Breast epithelium (tissue), 4 donors: ENCODE results near the gene TRMT44. TPM values are rescaled to one million over a fixed set of nuclear protein-coding genes. Genes with fewer than 3 reads are reported as not detected.
A peak's percentile ranks its signal among the peaks of the same experiment; 100 is the strongest.
"Not testable (repeated sequence)": the region's sequence is repeated elsewhere in the genome, so short reads cannot be mapped to it uniquely, and the experiment has no call there.

ENCODE experiments used
- DNase-seq, 2 donors: peaks; one replicate each; pipeline ENCODE4 v3.0.0-alpha.2; 2019; ENCODE audit warnings: low spot score in 2 of 2
- H3K27ac ChIP-seq, 2 donors: fragments of 200-600 bp; sonication (generic) in 1 of 2; one replicate each; pipeline ENCODE4 v1.5.1; 2016 to 2019; ENCODE audit warnings: mild to moderate bottlenecking in 1 of 2
- H3K27me3 ChIP-seq, 2 donors: fragments of 200-600 bp; sonication (generic) in 1 of 2; one replicate each; pipeline versions ENCODE4 v1.5.1 to v1.6.0; 2017 to 2019; ENCODE audit warnings: control low read depth in 1 of 2, mild to moderate bottlenecking in 1 of 2
- H3K36me3 ChIP-seq: fragments of 200-600 bp; one replicate; pipeline ENCODE4 v1.5.1; 2019
- H3K4me1 ChIP-seq, 2 donors: fragments of 200-600 bp; sonication (generic); one replicate each; pipeline ENCODE4 v1.5.1; 2016 to 2019; ENCODE audit warnings: control low read depth in 1 of 2
- H3K4me3 ChIP-seq, 3 donors: fragments of 200-600 bp; sonication (generic); 1 replicate in 2 of 3; 2 replicates in 1 of 3; pipeline ENCODE4 v1.5.1; 2016 to 2019; ENCODE audit warnings: mild to moderate bottlenecking in 3 of 3, moderate library complexity in 2 of 3
- H3K9me3 ChIP-seq, 2 donors: fragments of 200-600 bp; sonication (generic) in 1 of 2; one replicate each; pipeline ENCODE4 v1.5.1; 2016 to 2019; ENCODE audit warnings: control low read depth in 1 of 2
- POLR2A ChIP-seq: fragments of 450-650 bp; IDR thresholded peaks from one replicate; pipeline ENCODE4 v1.6.1; 2016; ENCODE audit warnings: antibody characterized with exemption, mild to moderate bottlenecking, moderate library complexity
- POLR2AphosphoS5 ChIP-seq, 3 donors: sonication (generic); formaldehyde crosslinking; IDR thresholded peaks; one replicate each; pipeline ENCODE4 v1.6.1; 2017; ENCODE audit warnings: antibody characterized with exemption in 3 of 3
- intact Hi-C: fragments of 100-400 bp; cut with DNase I; formaldehyde crosslinking; loops from one replicate; pipeline ENCODE4 v1.15.1; 2023; ENCODE audit warnings: low total_unique reads
- total RNA-seq, 3 donors: library from RNA; depleted of rRNA; stranded (reverse); fragments of >200 nt; gene quantifications; one replicate each; pipeline ENCODE4 v1.1.0, GENCODE V29; 2016
- TF ChIP-seq, protein P1 (sequence below), 3 donors: fragments of 450-650 bp; IDR thresholded peaks; one replicate each; pipeline ENCODE4 v1.5.1; 2016 to 2017; ENCODE audit warnings: antibody characterized with exemption in 3 of 3, mild to moderate bottlenecking in 3 of 3, moderate library complexity in 3 of 3

Gene TRMT44
- total RNA-seq, 3 donors from 2014 or later = 24.6 to 47.7 (median 28.2) TPM

- Histone ChIP-seq H3K36me3 (no peaks in the 10 kb centered on the region), H3K4me3 (no peak overlapping the region), H3K4me1 (peaks cover 0 to 1% of the 10 kb centered on the region in 2 donors), H3K9me3 (no peaks in the 10 kb centered on the region), H3K27me3 (no peaks in the 10 kb centered on the region), H3K27ac (no peak overlapping the region)
- intact Hi-C loops = no loop called here
- TF ChIP-seq, protein P1, sequence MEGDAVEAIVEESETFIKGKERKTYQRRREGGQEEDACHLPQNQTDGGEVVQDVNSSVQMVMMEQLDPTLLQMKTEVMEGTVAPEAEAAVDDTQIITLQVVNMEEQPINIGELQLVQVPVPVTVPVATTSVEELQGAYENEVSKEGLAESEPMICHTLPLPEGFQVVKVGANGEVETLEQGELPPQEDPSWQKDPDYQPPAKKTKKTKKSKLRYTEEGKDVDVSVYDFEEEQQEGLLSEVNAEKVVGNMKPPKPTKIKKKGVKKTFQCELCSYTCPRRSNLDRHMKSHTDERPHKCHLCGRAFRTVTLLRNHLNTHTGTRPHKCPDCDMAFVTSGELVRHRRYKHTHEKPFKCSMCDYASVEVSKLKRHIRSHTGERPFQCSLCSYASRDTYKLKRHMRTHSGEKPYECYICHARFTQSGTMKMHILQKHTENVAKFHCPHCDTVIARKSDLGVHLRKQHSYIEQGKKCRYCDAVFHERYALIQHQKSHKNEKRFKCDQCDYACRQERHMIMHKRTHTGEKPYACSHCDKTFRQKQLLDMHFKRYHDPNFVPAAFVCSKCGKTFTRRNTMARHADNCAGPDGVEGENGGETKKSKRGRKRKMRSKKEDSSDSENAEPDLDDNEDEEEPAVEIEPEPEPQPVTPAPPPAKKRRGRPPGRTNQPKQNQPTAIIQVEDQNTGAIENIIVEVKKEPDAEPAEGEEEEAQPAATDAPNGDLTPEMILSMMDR (IDR thresholded peaks at IDR 0.05) = no peak
- TF ChIP-seq POLR2AphosphoS5 (IDR thresholded peaks at IDR 0.05) = no peak
- TF ChIP-seq POLR2A = no peak
- no peak for DNase-seq
These were observed 36.6 kb downstream of the TRMT44 start for GRCh38 chr4:8477095-8477635.

DNA sequence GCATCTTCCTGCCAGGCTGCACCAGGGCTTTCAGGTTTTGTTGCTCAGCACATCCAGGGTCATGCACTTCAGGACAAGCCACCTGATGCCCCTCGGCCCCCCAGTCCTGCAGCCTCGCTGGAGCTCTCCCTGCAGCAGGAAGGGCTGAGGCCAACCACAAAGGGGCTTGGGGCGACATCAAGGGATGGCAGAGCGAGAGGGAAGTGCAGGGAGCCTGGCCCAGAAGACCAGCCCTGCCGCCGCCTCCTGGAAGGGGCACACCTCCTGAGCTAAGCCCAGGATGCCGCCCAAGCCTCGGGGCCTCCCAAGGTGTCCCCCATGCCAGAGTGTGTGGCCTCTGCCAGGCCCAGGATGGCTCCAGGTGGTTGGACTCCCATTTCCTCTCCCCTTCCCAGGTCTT is 37.1 kb downstream of the TRMT44 start:
- no peak for TF ChIP-seq POLR2AphosphoS5 (IDR thresholded peaks at IDR 0.05)
- TF ChIP-seq POLR2A = no peak
- TF ChIP-seq, protein P1 (IDR thresholded peaks at IDR 0.05) = no peak
- Histone ChIP-seq H3K36me3 (no peaks in the 10 kb centered on the region), H3K9me3 (no peaks in the 10 kb centered on the region), H3K27ac (no peak overlapping the region), H3K4me1 (no peaks in the 10 kb centered on the region), H3K27me3 (no peaks in the 10 kb centered on the region), H3K4me3 (no peak overlapping the region)
- DNase-seq = no peak
- intact Hi-C loops = no loop called here

- Histone ChIP-seq H3K27ac (peak overlapping the region in 1 of 2 donors; percentile 75), H3K9me3 (no peaks in the 10 kb centered on the region), H3K4me1 (no peaks in the 10 kb centered on the region), H3K4me3 (no peak overlapping the region), H3K27me3 (no peaks in the 10 kb centered on the region), H3K36me3 (no peaks in the 10 kb centered on the region)
- intact Hi-C loops = no loop called here
- TF ChIP-seq, protein P1 (IDR thresholded peaks at IDR 0.05) = no peak
- TF ChIP-seq POLR2AphosphoS5 (IDR thresholded peaks at IDR 0.05) = no peak
- no peak for TF ChIP-seq POLR2A
- no peak for DNase-seq
These were observed 37.8 kb downstream of the TRMT44 start for GRCh38 chr4:8478371-8478770.

GRCh38 chr4:8478801-8479744 is 38.5 kb downstream of the TRMT44 start:
- Histone ChIP-seq H3K36me3 (no peaks in the 10 kb centered on the region), H3K27me3 (no peaks in the 10 kb centered on the region), H3K27ac (peak overlapping the region in 1 of 2 donors; percentile 75), H3K4me1 (no peaks in the 10 kb centered on the region), H3K9me3 (no peaks in the 10 kb centered on the region), H3K4me3 (no peak overlapping the region)
- intact Hi-C loops = no loop called here
- DNase-seq = no peak
- TF ChIP-seq POLR2AphosphoS5 (IDR thresholded peaks at IDR 0.05) (no peak), POLR2A (no peak)
- TF ChIP-seq, protein P1 (IDR thresholded peaks at IDR 0.05) = no peak

GRCh38 chr4:8480221-8480620 is 39.6 kb downstream of the TRMT44 start:
- intact Hi-C loops = no loop called here
- no peaks in the 10 kb centered on the region for H3K27me3 ChIP-seq
- TF ChIP-seq, protein P1 (IDR thresholded peaks at IDR 0.05) = no peak
- TF ChIP-seq POLR2AphosphoS5 (IDR thresholded peaks at IDR 0.05) = no peak
- TF ChIP-seq POLR2A = no peak
- H3K9me3 ChIP-seq = no peaks in the 10 kb centered on the region
- H3K4me1 ChIP-seq = no peaks in the 10 kb centered on the region
- no peak for DNase-seq
- H3K27ac ChIP-seq = no peak overlapping the region
- H3K36me3 ChIP-seq = no peaks in the 10 kb centered on the region
- H3K4me3 ChIP-seq = no peak overlapping the region

GRCh38 chr4:8486643-8487042 is 46.1 kb downstream of the TRMT44 start:
- H3K36me3 ChIP-seq, H3K9me3 ChIP-seq, intact Hi-C loops, H3K4me1 ChIP-seq, H3K27ac ChIP-seq, H3K4me3 ChIP-seq, H3K27me3 ChIP-seq, DNase-seq: not testable (repeated sequence)
